ENCODE results near the gene PLCB3. TPM values are rescaled to one million over a fixed set of nuclear protein-coding genes. Genes with fewer than 3 reads are reported as not detected.

PLCB3 gene
- total RNA-seq, 1 donor from 2014 or later, result 25.4 TPM

DNA sequence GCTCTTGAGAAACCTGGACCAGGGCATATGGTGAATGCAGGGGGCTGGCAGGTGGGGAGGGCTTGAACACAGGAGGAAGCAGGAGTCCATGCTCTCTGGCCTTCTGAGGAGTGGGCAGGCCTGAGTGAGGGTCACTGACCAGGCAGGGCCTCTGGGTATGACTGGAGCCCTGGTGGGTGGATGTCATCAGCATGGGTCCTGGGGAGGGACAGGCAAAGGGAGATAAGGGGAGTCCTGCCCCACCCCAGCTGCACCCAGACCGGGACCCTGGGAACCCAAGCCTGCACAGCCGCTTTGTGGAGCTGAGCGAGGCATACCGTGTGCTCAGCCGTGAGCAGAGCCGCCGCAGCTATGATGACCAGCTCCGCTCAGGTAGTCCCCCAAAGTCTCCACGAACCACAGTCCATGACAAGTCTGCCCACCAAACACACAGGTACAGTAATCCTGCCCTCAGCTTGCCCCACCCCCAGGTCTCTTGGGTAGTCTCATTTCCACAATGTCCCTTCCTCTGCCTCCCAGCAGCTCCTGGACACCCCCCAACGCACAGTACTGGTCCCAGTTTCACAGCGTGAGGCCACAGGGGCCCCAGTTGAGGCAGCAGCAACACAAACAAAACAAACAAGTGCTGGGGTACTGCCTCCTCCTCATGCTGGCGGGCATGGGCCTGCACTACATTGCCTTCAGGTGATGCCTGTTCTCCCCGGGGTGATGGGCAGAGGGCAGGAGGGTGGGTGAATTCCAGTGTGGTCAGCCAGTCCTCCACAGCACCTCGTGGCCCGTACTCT lies 19.0 kb upstream of the PLCB3 start:
- DNase-seq (ENCODE audit: low read depth), result no peak
- no peaks in the 10 kb centered on the region for H3K36me3 ChIP-seq (ENCODE audit: control insufficient read depth, insufficient read depth, low read length)
- H3K4me3 ChIP-seq (ENCODE audit: low read depth, low read length), result no peak overlapping the region
- TF ChIP-seq, protein P1, sequence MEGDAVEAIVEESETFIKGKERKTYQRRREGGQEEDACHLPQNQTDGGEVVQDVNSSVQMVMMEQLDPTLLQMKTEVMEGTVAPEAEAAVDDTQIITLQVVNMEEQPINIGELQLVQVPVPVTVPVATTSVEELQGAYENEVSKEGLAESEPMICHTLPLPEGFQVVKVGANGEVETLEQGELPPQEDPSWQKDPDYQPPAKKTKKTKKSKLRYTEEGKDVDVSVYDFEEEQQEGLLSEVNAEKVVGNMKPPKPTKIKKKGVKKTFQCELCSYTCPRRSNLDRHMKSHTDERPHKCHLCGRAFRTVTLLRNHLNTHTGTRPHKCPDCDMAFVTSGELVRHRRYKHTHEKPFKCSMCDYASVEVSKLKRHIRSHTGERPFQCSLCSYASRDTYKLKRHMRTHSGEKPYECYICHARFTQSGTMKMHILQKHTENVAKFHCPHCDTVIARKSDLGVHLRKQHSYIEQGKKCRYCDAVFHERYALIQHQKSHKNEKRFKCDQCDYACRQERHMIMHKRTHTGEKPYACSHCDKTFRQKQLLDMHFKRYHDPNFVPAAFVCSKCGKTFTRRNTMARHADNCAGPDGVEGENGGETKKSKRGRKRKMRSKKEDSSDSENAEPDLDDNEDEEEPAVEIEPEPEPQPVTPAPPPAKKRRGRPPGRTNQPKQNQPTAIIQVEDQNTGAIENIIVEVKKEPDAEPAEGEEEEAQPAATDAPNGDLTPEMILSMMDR (IDR thresholded peaks at IDR 0.05; ENCODE audit: insufficient read depth, low read length, poor library complexity, severe bottlenecking), result no peak
- no peaks in the 10 kb centered on the region for H3K27me3 ChIP-seq (ENCODE audit: control insufficient read depth, insufficient read depth, low read length)

GRCh38 chr11:64232967-64233315 lies 18.4 kb upstream of the PLCB3 start:
- H3K4me3 ChIP-seq (ENCODE audit: low read depth, low read length), result no peak overlapping the region
- no peak for DNase-seq (ENCODE audit: low read depth)
- H3K36me3 ChIP-seq (ENCODE audit: control insufficient read depth, insufficient read depth, low read length), result no peaks in the 10 kb centered on the region
- H3K27me3 ChIP-seq (ENCODE audit: control insufficient read depth, insufficient read depth, low read length), result no peaks in the 10 kb centered on the region
- TF ChIP-seq, protein P1 (IDR thresholded peaks at IDR 0.05; ENCODE audit: insufficient read depth, low read length, poor library complexity, severe bottlenecking), result no peak

DNA sequence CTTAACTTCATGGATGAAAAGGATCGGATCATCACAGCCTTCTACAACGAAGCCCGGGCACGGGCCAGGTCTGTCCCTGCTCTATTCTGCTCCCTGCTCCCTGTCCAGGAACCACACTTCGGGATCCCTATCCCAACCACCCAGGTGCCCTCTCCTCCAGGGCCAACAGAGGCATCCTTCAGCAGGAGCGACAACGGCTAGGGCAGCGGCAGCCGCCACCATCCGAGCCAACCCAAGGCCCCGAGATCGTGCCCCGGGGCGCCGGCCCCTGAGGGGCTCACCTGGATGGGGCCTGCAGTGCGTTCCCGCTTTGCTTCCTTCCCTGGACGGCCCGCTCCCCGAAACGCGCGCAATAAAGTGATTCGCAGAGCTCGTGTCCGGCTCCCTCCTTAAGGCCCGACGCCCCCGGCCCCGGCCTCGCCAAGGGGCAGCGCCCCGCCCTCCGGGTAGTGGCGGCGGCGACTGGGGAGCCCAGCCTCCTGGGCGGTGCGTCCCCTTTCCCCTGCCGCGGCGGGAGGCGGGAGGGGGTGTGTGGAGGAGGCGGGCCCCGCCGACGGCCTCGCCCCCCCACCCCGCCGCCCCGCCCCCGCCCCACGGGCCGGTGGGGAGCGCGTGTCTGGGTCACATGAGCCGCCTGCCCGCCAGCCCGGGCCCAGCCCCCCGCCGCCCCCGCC lies 17.3 kb upstream of the PLCB3 start, which contains the start of gene VEGFB:
TSS of gene VEGFB (plus strand) at position 672 of the 674 bp plus-strand sequence. CDS start 250 bp downstream, outside the sequence.
- Histone ChIP-seq H3K4me3 (ENCODE audit: low read depth, low read length) (peak within 1 kb of the TSS; percentile 50), H3K36me3 (ENCODE audit: control insufficient read depth, insufficient read depth, low read length) (no peaks in the 10 kb centered on the region), H3K27me3 (ENCODE audit: control insufficient read depth, insufficient read depth, low read length) (no peaks in the 10 kb centered on the region)
- TF ChIP-seq, protein P1 (IDR thresholded peaks at IDR 0.05; ENCODE audit: insufficient read depth, low read length, poor library complexity, severe bottlenecking), result no peak
- DNase-seq (ENCODE audit: low read depth), result no peak

DNA sequence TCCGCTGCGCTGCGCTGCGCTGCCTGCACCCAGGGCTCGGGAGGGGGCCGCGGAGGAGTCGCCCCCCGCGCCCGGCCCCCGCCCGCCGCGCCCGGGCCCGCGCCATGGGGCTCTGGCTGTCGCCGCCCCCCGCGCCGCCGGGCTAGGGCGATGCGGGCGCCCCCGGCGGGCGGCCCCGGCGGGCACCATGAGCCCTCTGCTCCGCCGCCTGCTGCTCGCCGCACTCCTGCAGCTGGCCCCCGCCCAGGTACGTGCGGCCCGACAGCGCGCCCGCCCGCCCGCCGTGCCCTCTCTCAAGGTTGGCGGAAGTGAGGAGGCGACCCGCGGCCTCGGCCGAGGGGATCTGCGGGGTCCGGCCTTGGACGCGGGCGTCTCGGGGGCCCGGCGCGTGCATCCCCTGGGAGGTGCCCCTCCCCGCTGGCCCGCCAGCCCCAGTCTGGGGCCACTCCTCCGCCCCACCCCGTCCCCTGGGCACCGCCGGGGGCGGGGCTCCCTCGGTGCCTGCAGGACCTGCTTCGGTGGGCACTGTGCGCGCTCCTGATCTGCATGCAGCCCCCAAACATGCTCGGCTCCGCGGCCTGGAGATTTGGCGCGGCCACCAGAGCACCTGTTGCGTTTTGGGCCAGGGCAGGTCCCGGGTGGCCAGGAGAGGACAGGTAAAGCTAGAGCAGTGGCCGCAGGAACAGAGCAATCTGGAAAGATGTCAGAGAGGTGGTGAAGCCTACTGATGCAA lies 16.5 kb upstream of the PLCB3 start:
- no peak for DNase-seq (ENCODE audit: low read depth)

GRCh38 chr11:64235437-64236161 lies 15.7 kb upstream of the PLCB3 start:
- DNase-seq (ENCODE audit: low read depth), result no peak
- Histone ChIP-seq H3K4me3 (ENCODE audit: low read depth, low read length) (peak overlapping the region; percentile 50), H3K36me3 (ENCODE audit: control insufficient read depth, insufficient read depth, low read length) (no peaks in the 10 kb centered on the region), H3K27me3 (ENCODE audit: control insufficient read depth, insufficient read depth, low read length) (no peaks in the 10 kb centered on the region)
- TF ChIP-seq, protein P1 (IDR thresholded peaks at IDR 0.05; ENCODE audit: insufficient read depth, low read length, poor library complexity, severe bottlenecking), result no peak

More for the DNA sequence above, 16.5 kb upstream of the PLCB3 start:
- H3K36me3 ChIP-seq (ENCODE audit: control insufficient read depth, insufficient read depth, low read length), result no peaks in the 10 kb centered on the region
- peak overlapping the region; percentile 50 for H3K4me3 ChIP-seq (ENCODE audit: low read depth, low read length)
- no peaks in the 10 kb centered on the region for H3K27me3 ChIP-seq (ENCODE audit: control insufficient read depth, insufficient read depth, low read length)
- TF ChIP-seq, protein P1 (IDR thresholded peaks at IDR 0.05; ENCODE audit: insufficient read depth, low read length, poor library complexity, severe bottlenecking), result no peak

All from kidney epithelial cell (primary cell).